Measurements from ENCODE around the gene RAB20. TPM values are rescaled to one million over a fixed set of nuclear protein-coding genes. Genes with fewer than 3 reads are reported as not detected.

RAB20 gene
- total and polyA plus RNA-seq, 10 of the 15 experiments (the other 5 are each of a cell fraction or from before 2014, with no cell fraction given), result 0.48 to 33.1 (median 9.6) TPM

- intact Hi-C loops (cut with micrococcal nuclease; ENCODE audit: unreplicated experiment), result loop anchor here (10.0 kb wide), 1 partner anchor 1388 kb away; no protein-coding TSS in a partner anchor
- Histone ChIP-seq H3K27ac (ENCODE audit: control insufficient read depth, insufficient read depth) (no peak overlapping the region), H3K79me2 (ENCODE audit: control insufficient read depth, insufficient read depth, low read length) (no peaks in the 10 kb centered on the region), H3K4me1 (ENCODE audit: control insufficient read depth, insufficient read depth, low read length) (no peaks in the 10 kb centered on the region; the same call in 1 of the 2 replicates), H3K9me3 (replicated peaks; ENCODE audit: control insufficient read depth, insufficient read depth, low read length) (no peaks in the 10 kb centered on the region; the same call in 2 of the 3 replicates), H3K36me3 (ENCODE audit: control insufficient read depth in 2 of 2, insufficient read depth in 2 of 2, low read length in 1 of 2) (no peaks in the 10 kb centered on the region; a peak in 1 of 4 replicates), H4K20me1 (ENCODE audit: control insufficient read depth, insufficient read depth) (no peaks in the 10 kb centered on the region; the same call in 1 of the 2 replicates), H3K4me3 (no peak overlapping the region), H2AFZ (ENCODE audit: control insufficient read depth, low read depth, low read length) (no peak overlapping the region), H3K27me3 (replicated peaks in 1 of 2; ENCODE audit: control insufficient read depth in 2 of 2, insufficient read depth in 2 of 2, low read length in 1 of 2) (no peaks in the 10 kb centered on the region), H3K9ac (ENCODE audit: control insufficient read depth, insufficient read depth, low read length) (no peak overlapping the region), H3K4me2 (ENCODE audit: control insufficient read depth, insufficient read depth) (no peak overlapping the region)
- ChIA-PET POLR2A (interaction anchor here (1.0 kb wide), 1 partner anchor 15 kb away, joined by 3 read pairs; no protein-coding TSS in a partner anchor), SMC1A (ENCODE audit: uncharacterized antibody, unreplicated experiment) (interaction anchor here (1.0 to 2.7 kb wide), 4 partner anchors 9 to 42 kb away, joined by 3 to 12 read pairs (median 7); partner anchors contain the start of gene RAB20), RAD21 (ENCODE audit: unreplicated experiment) (interaction anchor here (0.5 kb wide), 1 partner anchor 81 kb away, joined by 4 read pairs; no protein-coding TSS in a partner anchor), CTCF (interaction anchor here (2.4 kb wide), 1 partner anchor 98 kb away, joined by 8 read pairs; no protein-coding TSS in a partner anchor)
- ATAC-seq, result no peak
- FAIRE-seq, result no peak
- no peak for TF ChIP-seq IRF3 (IDR thresholded peaks at IDR 0.05)
- TF ChIP-seq ZNF384 (IDR thresholded peaks at IDR 0.05; ENCODE audit: borderline replicate concordance, low read depth, low read length), result no peak
- no peak for TF ChIP-seq CHD1 (IDR thresholded peaks at IDR 0.05; ENCODE audit: low read depth, low read length)
- TF ChIP-seq PRDM15 (CRISPR knock-in tag; IDR thresholded peaks at IDR 0.05), result no peak
- no peak for TF ChIP-seq ATF3 (IDR thresholded peaks at IDR 0.05; ENCODE audit: borderline replicate concordance, extremely low read depth, low read depth, low read length)
- TF ChIP-seq EP300 (IDR thresholded peaks at IDR 0.05; ENCODE audit: borderline replicate concordance in 1 of 2, control insufficient read depth in 1 of 2, low read depth in 2 of 2, low read length in 2 of 2), result no peak
- no peak for TF ChIP-seq ZBTB4 (CRISPR knock-in tag; IDR thresholded peaks at IDR 0.05)
- no peak for TF ChIP-seq MYC (IDR thresholded peaks at IDR 0.05; ENCODE audit: insufficient read depth, insufficient read length, insufficient replicate concordance, low read length, severe bottlenecking)
- no peak for TF ChIP-seq NRF1 (conservative IDR thresholded peaks at IDR 0.05; ENCODE audit: low read depth, low read length)
- 79% methylated on average over 9 of the region's 9 CpGs for WGBS (ENCODE audit: insufficient coverage, insufficient replicate concordance, low lambda C conversion rate, missing lambda C conversion rate)
- no TSS peak for BruUV-seq (replicated peaks)
- DNase-seq (ENCODE audit: low read depth, low spot score), result no peak
- in situ Hi-C loops (cut with MboI), result no loop called here
These were observed 8.8 kb downstream of the RAB20 start for GRCh38 chr13:110552767-110553166.
